WTC11 (cell line): Measurements from ENCODE around the gene ARHGAP10. TPM values are rescaled to one million over a fixed set of nuclear protein-coding genes. Genes with fewer than 3 reads are reported as not detected.

Source experiments
- ATAC-seq: fragments of 200-7000 bp; cut with Tn5 transposase; 2 replicates; pipeline ENCODE4 v1.10.0; 2021; ENCODE audit warnings: mild to moderate bottlenecking, moderate library complexity
- CTCF ChIA-PET: fragments of 300-600 bp; sonication (Branson Sonifier 250); formaldehyde crosslinking; loops from one replicate; lab custom pipeline; 2021; ENCODE audit warnings: antibody characterized with exemption; lab: Charles Lee
- POLR2A ChIA-PET: fragments of 350-600 bp; sonication (Branson Sonifier 250); formaldehyde crosslinking; loops from one replicate; lab custom pipeline; 2021; ENCODE audit warnings: antibody characterized with exemption; lab: Charles Lee
- DNase-seq: peaks from one replicate; pipeline ENCODE4 v3.0.0; 2021; ENCODE audit warnings: low spot score
- H3K27ac Mint-ChIP-seq: 2 replicates; pipeline ENCODE4 v1.8.0; 2021; ENCODE audit warnings: mixed read lengths
- H3K27me3 Mint-ChIP-seq: 2 replicates; pipeline ENCODE4 v1.8.0; 2021; ENCODE audit warnings: low read depth, mild to moderate bottlenecking, moderate library complexity, mixed read lengths
- H3K36me3 Mint-ChIP-seq: 2 replicates; pipeline ENCODE4 v1.8.0; 2021; ENCODE audit warnings: mixed read lengths
- H3K4me1 Mint-ChIP-seq: 2 replicates; pipeline ENCODE4 v1.8.0; 2022; ENCODE audit warnings: mixed read lengths
- H3K4me3 Mint-ChIP-seq: 2 replicates; pipeline ENCODE4 v1.8.0; 2021; ENCODE audit warnings: mild to moderate bottlenecking, moderate library complexity, mixed read lengths
- H3K9me3 Mint-ChIP-seq: 2 replicates; pipeline ENCODE4 v1.8.0; 2021; ENCODE audit warnings: mixed read lengths
- ATF1 ChIP-seq: sonication (generic); formaldehyde crosslinking; IDR thresholded peaks from 2 replicates; pipeline ENCODE4 v1.8.1; 2023; ENCODE audit warnings: mild to moderate bottlenecking, moderate library complexity, missing genetic modification reagents
- ESRRA ChIP-seq: sonication (generic); formaldehyde crosslinking; IDR thresholded peaks from 2 replicates; pipeline ENCODE4 v1.8.1; 2022; ENCODE audit warnings: mild to moderate bottlenecking, missing genetic modification reagents, borderline replicate concordance
- GTF2I ChIP-seq: fragments of 250-450 bp; sonication (Bioruptor Pico); conservative IDR thresholded peaks from 2 replicates; pipeline ENCODE4 v1.4.0; 2021; ENCODE audit warnings: mild to moderate bottlenecking
- HMGA2 ChIP-seq: fragments of 250-450 bp; sonication (Bioruptor Pico); IDR thresholded peaks from 2 replicates; pipeline ENCODE4 v1.4.0; 2021; ENCODE audit warnings: mild to moderate bottlenecking, moderate library complexity
- JUN ChIP-seq: sonication (generic); formaldehyde crosslinking; IDR thresholded peaks from 2 replicates; pipeline ENCODE4 v1.8.0; 2023; ENCODE audit warnings: mild to moderate bottlenecking, missing genetic modification reagents
- KAT7 ChIP-seq: sonication (generic); formaldehyde crosslinking; IDR thresholded peaks from 2 replicates; pipeline ENCODE4 v1.8.1; 2023; ENCODE audit warnings: missing genetic modification reagents, mild to moderate bottlenecking, borderline replicate concordance
- NFYB ChIP-seq: sonication (generic); formaldehyde crosslinking; conservative IDR thresholded peaks from 2 replicates; pipeline ENCODE4 v1.8.0; 2022; ENCODE audit warnings: low read depth, missing genetic modification reagents
- PREB ChIP-seq: sonication (generic); formaldehyde crosslinking; IDR thresholded peaks from 2 replicates; pipeline ENCODE4 v1.8.1; 2022; ENCODE audit warnings: mild to moderate bottlenecking, missing genetic modification reagents, moderate library complexity, borderline replicate concordance
- RELA ChIP-seq: sonication (generic); formaldehyde crosslinking; IDR thresholded peaks from 2 replicates; pipeline ENCODE4 v1.8.1; 2022; ENCODE audit warnings: missing genetic modification reagents, mild to moderate bottlenecking, borderline replicate concordance
- STAT6 ChIP-seq: sonication (generic); formaldehyde crosslinking; conservative IDR thresholded peaks from 2 replicates; pipeline ENCODE4 v1.8.1; 2023; ENCODE audit warnings: mild to moderate bottlenecking, low read depth, missing genetic modification reagents, moderate library complexity
- TEAD4 ChIP-seq: sonication (generic); formaldehyde crosslinking; IDR thresholded peaks from 2 replicates; pipeline ENCODE4 v1.8.0; 2022; ENCODE audit warnings: mild to moderate bottlenecking, missing genetic modification reagents
- ZBTB21 ChIP-seq: sonication (generic); formaldehyde crosslinking; IDR thresholded peaks from 2 replicates; pipeline ENCODE4 v1.8.1; 2023; ENCODE audit warnings: mild to moderate bottlenecking, missing genetic modification reagents, borderline replicate concordance
- ZNF263 ChIP-seq: sonication (generic); formaldehyde crosslinking; IDR thresholded peaks from 2 replicates; pipeline ENCODE4 v1.8.1; 2022; ENCODE audit warnings: low read depth, mild to moderate bottlenecking, moderate library complexity, missing genetic modification reagents
- ZNF416 ChIP-seq: fragments of 250-450 bp; sonication (Bioruptor Pico); IDR thresholded peaks from 2 replicates; pipeline ENCODE4 v1.9.0; 2021; ENCODE audit warnings: mild to moderate bottlenecking, inconsistent platforms
- ZNF423 ChIP-seq: fragments of 250-450 bp; sonication (Bioruptor Pico); IDR thresholded peaks from 2 replicates; pipeline ENCODE4 v2.1.2; 2022; ENCODE audit warnings: mild to moderate bottlenecking, moderate library complexity
- ZNF532 ChIP-seq: fragments of 250-450 bp; sonication (Bioruptor Pico); IDR thresholded peaks from 2 replicates; pipeline ENCODE4 v1.9.0; 2021; ENCODE audit warnings: mild to moderate bottlenecking, borderline replicate concordance
- total RNA-seq: library from RNA; stranded (reverse); gene quantifications from 3 replicates; pipeline ENCODE4 v1.2.3, GENCODE V29; 2021
- TF ChIP-seq, protein P1 (sequence below): fragments of 250-450 bp; sonication (Bioruptor Pico); conservative IDR thresholded peaks from 2 replicates; pipeline ENCODE4 v1.9.0; 2021; ENCODE audit warnings: mild to moderate bottlenecking
- TF ChIP-seq, protein P2 (sequence below): sonication (generic); formaldehyde crosslinking; IDR thresholded peaks from 2 replicates; pipeline ENCODE4 v1.8.0; 2023; ENCODE audit warnings: missing genetic modification reagents
- TF ChIP-seq, protein P3 (sequence below): sonication (generic); formaldehyde crosslinking; IDR thresholded peaks from 2 replicates; pipeline ENCODE4 v1.8.0; 2023; ENCODE audit warnings: missing genetic modification reagents, mild to moderate bottlenecking, borderline replicate concordance

The ARHGAP10 gene
- total RNA-seq, 1 experiment from 2014 or later, result 9.6 TPM

DNA sequence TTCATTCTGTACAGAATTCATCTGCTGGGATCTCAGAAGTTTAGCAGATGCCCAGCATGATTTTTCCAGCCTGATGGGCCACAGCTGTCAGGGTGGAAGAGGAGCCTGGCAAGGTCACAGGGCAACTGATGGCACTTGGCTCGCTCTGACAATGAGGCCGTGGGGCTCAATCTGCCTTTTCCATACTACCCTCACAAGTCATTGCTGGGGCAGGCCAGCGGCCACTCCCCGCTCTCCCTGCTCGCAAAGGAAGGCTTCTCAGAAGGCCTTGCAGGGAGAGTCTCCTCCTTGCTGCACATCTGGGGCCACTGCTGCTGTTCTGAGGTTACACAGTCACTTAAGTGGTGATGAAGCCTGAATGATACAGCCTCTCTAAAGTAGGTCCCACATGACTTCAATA, 361.2 kb downstream of the ARHGAP10 start:
- Mint-ChIP-seq H3K4me1 (peaks cover 21% of the 10 kb centered on the region), H3K27ac (no peak overlapping the region), H3K36me3 (no peaks in the 10 kb centered on the region), H3K4me3 (no peak overlapping the region), H3K9me3 (peaks cover 3% of the 10 kb centered on the region; the same call in 1 of the 2 replicates), H3K27me3 (no peaks in the 10 kb centered on the region; the same call in 1 of the 2 replicates)
- DNase-seq, result no peak
- ATAC-seq, result no peak
- no peak for TF ChIP-seq ZNF423 (CRISPR knock-in tag)
- TF ChIP-seq KAT7, result no peak
- TF ChIP-seq GTF2I, result no peak
- TF ChIP-seq STAT6 (CRISPR knock-in tag), result no peak
- TF ChIP-seq HMGA2 (CRISPR knock-in tag), result no peak
- TF ChIP-seq RELA, result no peak
- no peak for TF ChIP-seq JUN (CRISPR knock-in tag)
- no peak for TF ChIP-seq ZNF416 (CRISPR knock-in tag)
- TF ChIP-seq ZNF263 (CRISPR knock-in tag), result no peak
- no peak for TF ChIP-seq ESRRA (CRISPR knock-in tag)
- TF ChIP-seq ATF1, result no peak
- TF ChIP-seq, protein P1, sequence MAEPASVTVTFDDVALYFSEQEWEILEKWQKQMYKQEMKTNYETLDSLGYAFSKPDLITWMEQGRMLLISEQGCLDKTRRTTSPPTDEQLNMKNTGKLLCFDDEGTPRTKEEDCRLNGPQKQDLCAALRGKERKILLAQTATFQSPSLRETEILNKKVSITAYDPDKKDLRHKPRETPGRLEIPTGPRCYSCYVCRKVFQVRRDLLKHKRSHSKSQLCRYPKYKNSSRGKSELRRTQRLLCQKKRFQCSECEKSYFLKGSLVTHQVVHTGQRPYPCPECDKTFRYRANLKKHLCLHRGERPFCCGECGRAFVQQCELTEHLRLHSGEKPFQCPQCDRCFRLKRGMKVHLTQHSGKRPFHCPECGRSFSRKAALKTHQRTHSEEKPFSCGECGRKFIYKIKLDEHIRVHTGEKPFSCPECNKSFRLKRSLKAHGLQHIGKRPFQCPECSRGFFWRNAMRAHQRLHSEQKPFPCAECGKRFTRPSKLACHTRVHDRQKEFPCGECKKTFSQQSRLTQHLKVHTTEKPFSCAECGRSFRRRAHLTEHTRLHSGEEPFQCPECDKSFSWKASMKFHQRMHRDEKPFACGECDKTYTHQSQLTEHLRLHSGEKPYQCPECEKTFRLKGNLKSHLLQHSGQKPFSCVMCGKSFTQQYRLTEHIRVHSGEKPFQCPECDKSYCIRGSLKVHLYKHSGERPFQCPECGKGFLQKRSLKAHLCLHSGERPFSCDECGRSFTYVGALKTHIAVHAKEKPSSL (CRISPR knock-in tag), result no peak
- TF ChIP-seq, protein P2, sequence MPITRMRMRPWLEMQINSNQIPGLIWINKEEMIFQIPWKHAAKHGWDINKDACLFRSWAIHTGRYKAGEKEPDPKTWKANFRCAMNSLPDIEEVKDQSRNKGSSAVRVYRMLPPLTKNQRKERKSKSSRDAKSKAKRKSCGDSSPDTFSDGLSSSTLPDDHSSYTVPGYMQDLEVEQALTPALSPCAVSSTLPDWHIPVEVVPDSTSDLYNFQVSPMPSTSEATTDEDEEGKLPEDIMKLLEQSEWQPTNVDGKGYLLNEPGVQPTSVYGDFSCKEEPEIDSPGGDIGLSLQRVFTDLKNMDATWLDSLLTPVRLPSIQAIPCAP (CRISPR knock-in tag), result no peak
- no peak for TF ChIP-seq PREB
- ChIA-PET POLR2A (no interaction called here), CTCF (no interaction called here)

- POLR2A ChIA-PET, result no interaction called here
- CTCF ChIA-PET, result no interaction called here
- TF ChIP-seq TEAD4 (no peak), ZNF263 (CRISPR knock-in tag) (no peak), ZNF532 (CRISPR knock-in tag) (no peak), PREB (no peak), ZBTB21 (no peak), NFYB (CRISPR knock-in tag) (no peak)
- TF ChIP-seq, protein P3, sequence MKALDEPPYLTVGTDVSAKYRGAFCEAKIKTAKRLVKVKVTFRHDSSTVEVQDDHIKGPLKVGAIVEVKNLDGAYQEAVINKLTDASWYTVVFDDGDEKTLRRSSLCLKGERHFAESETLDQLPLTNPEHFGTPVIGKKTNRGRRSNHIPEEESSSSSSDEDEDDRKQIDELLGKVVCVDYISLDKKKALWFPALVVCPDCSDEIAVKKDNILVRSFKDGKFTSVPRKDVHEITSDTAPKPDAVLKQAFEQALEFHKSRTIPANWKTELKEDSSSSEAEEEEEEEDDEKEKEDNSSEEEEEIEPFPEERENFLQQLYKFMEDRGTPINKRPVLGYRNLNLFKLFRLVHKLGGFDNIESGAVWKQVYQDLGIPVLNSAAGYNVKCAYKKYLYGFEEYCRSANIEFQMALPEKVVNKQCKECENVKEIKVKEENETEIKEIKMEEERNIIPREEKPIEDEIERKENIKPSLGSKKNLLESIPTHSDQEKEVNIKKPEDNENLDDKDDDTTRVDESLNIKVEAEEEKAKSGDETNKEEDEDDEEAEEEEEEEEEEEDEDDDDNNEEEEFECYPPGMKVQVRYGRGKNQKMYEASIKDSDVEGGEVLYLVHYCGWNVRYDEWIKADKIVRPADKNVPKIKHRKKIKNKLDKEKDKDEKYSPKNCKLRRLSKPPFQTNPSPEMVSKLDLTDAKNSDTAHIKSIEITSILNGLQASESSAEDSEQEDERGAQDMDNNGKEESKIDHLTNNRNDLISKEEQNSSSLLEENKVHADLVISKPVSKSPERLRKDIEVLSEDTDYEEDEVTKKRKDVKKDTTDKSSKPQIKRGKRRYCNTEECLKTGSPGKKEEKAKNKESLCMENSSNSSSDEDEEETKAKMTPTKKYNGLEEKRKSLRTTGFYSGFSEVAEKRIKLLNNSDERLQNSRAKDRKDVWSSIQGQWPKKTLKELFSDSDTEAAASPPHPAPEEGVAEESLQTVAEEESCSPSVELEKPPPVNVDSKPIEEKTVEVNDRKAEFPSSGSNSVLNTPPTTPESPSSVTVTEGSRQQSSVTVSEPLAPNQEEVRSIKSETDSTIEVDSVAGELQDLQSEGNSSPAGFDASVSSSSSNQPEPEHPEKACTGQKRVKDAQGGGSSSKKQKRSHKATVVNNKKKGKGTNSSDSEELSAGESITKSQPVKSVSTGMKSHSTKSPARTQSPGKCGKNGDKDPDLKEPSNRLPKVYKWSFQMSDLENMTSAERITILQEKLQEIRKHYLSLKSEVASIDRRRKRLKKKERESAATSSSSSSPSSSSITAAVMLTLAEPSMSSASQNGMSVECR, result no peak
Measured at GRCh38 chr4:148094149-148094548, 362.3 kb downstream of the ARHGAP10 start.

More at GRCh38 chr4:148094149-148094548, 362.3 kb downstream of the ARHGAP10 start:
- 0 out of 2 replicates have a peak, but pooled peaks cover 4% of the 10 kb centered on the region for H3K9me3 Mint-ChIP-seq
- peaks cover 30% of the 10 kb centered on the region for H3K4me1 Mint-ChIP-seq
- ATAC-seq (no peak), DNase-seq (no peak)
- no peak overlapping the region for H3K4me3 Mint-ChIP-seq
- H3K27ac Mint-ChIP-seq, result no peak overlapping the region
- H3K36me3 Mint-ChIP-seq, result no peaks in the 10 kb centered on the region
- no peaks in the 10 kb centered on the region; the same call in 1 of the 2 replicates for H3K27me3 Mint-ChIP-seq
